HG02970 (cell line): Measurements from ENCODE around the gene DNAI4.
"Not testable (repeated sequence)": the region's sequence is repeated elsewhere in the genome, so short reads cannot be mapped to it uniquely, and the experiment has no call there.

ENCODE experiments used
- ATAC-seq: cut with Tn5 transposase; IDR thresholded peaks from one replicate; pipeline ENCODE4 v1.9.1; 2021; ENCODE audit warnings: mild to moderate bottlenecking, moderate library complexity, moderate number of reproducible peaks; ENCODE audit not compliant: unreplicated experiment, low FRiP score

Gene DNAI4

GRCh38 chr1:66834926-66835325 lies 89.7 kb downstream of the DNAI4 start:
- ATAC-seq = no peak

GRCh38 chr1:66833112-66833511 lies 91.5 kb downstream of the DNAI4 start:
- ATAC-seq = no peak

GRCh38 chr1:66831529-66832239 lies 93.0 kb downstream of the DNAI4 start:
- ATAC-seq = no peak

- ATAC-seq = no peak
Observed at GRCh38 chr1:66824771-66825170, 99.9 kb downstream of the DNAI4 start.

GRCh38 chr1:66809736-66810326 lies 114.8 kb downstream of the DNAI4 start:
- ATAC-seq = no peak

GRCh38 chr1:66809245-66809644 lies 115.4 kb downstream of the DNAI4 start:
- ATAC-seq = no peak

GRCh38 chr1:66795839-66796238 lies 128.8 kb downstream of the DNAI4 start:
- ATAC-seq = not testable (repeated sequence)

- ATAC-seq = no peak
Observed at GRCh38 chr1:66791621-66792610, 132.7 kb downstream of the DNAI4 start.

- ATAC-seq = no peak
Observed at GRCh38 chr1:66788231-66788939, 136.3 kb downstream of the DNAI4 start.

GRCh38 chr1:66787641-66788040 lies 137.0 kb downstream of the DNAI4 start:
- ATAC-seq = no peak

- ATAC-seq = not testable (repeated sequence)
Observed at GRCh38 chr1:66785800-66786199, 138.9 kb downstream of the DNAI4 start.

- ATAC-seq = no peak
Observed at GRCh38 chr1:66779475-66780078, 145.1 kb downstream of the DNAI4 start.

GRCh38 chr1:66778969-66779368 lies 145.7 kb downstream of the DNAI4 start:
- ATAC-seq = no peak

- no peak for ATAC-seq
Observed at GRCh38 chr1:66778266-66778665, 146.4 kb downstream of the DNAI4 start.

GRCh38 chr1:66777831-66778230 lies 146.8 kb downstream of the DNAI4 start:
- ATAC-seq = no peak

- no peak for ATAC-seq
Observed at GRCh38 chr1:66775646-66776045, 149.0 kb downstream of the DNAI4 start.

GRCh38 chr1:66774438-66774837 lies 150.2 kb downstream of the DNAI4 start:
- no peak for ATAC-seq

GRCh38 chr1:66773227-66773626 lies 151.4 kb downstream of the DNAI4 start:
- ATAC-seq = no peak

GRCh38 chr1:66770694-66771093 lies 154.0 kb downstream of the DNAI4 start:
- no peak for ATAC-seq

GRCh38 chr1:66770240-66770639 lies 154.4 kb downstream of the DNAI4 start:
- no peak for ATAC-seq
